ENCODE measurements around the gene TEX38.
"Not testable (repeated sequence)": the region's sequence is repeated elsewhere in the genome, so short reads cannot be mapped to it uniquely, and the experiment has no call there.

TEX38 gene

GRCh38 chr1:46650491-46650890 is 21.2 kb upstream of the TEX38 start:
- Histone ChIP-seq H3K79me2 (ENCODE audit: low read length) (no peaks in the 10 kb centered on the region), H3K27ac (ENCODE audit: low read length) (no peak overlapping the region), H3K36me3 (replicated peaks; ENCODE audit: low read depth, low read length) (peaks cover 22% of the 10 kb centered on the region), H2AFZ (ENCODE audit: low read depth, low read length) (no peak overlapping the region), H4K20me1 (ENCODE audit: insufficient read depth, low read length) (no peaks in the 10 kb centered on the region), H3K4me1 (ENCODE audit: low read length) (peaks cover 4% of the 10 kb centered on the region; the same call in 1 of the 2 replicates), H3K27me3 (ENCODE audit: low read depth, low read length) (no peaks in the 10 kb centered on the region), H3K4me2 (ENCODE audit: low read length) (no peak overlapping the region), H3K4me3 (ENCODE audit: low read length) (no peak overlapping the region), H3K9me3 (ENCODE audit: insufficient read depth, low read length) (no peaks in the 10 kb centered on the region), H3K9ac (ENCODE audit: low read length) (no peak overlapping the region)
- TF ChIP-seq EZH2phosphoT487 (IDR thresholded peaks at IDR 0.05; ENCODE audit: low read depth) (no peak), CTCF (IDR thresholded peaks at IDR 0.05; ENCODE audit: low read depth, low read length) (no peak)

GRCh38 chr1:46651152-46651551 is 20.5 kb upstream of the TEX38 start:
- not testable (repeated sequence) for H3K27me3 ChIP-seq (ENCODE audit: low read depth, low read length); H3K79me2 ChIP-seq (ENCODE audit: low read length); H3K9me3 ChIP-seq (ENCODE audit: insufficient read depth, low read length); H3K4me2 ChIP-seq (ENCODE audit: low read length); H2AFZ ChIP-seq (ENCODE audit: low read depth, low read length); H3K27ac ChIP-seq (ENCODE audit: low read length); H3K9ac ChIP-seq (ENCODE audit: low read length); H3K4me3 ChIP-seq (ENCODE audit: low read length); H3K4me1 ChIP-seq (ENCODE audit: low read length); H4K20me1 ChIP-seq (ENCODE audit: insufficient read depth, low read length)
- H3K36me3 ChIP-seq (replicated peaks; ENCODE audit: low read depth, low read length), result peaks cover 25% of the 10 kb centered on the region

- H4K20me1 ChIP-seq (ENCODE audit: insufficient read depth, low read length), result no peaks in the 10 kb centered on the region
- H3K4me3 ChIP-seq (ENCODE audit: low read length), result no peak overlapping the region
- H3K9ac ChIP-seq (ENCODE audit: low read length), result no peak overlapping the region
- H3K27me3 ChIP-seq (ENCODE audit: low read depth, low read length), result no peaks in the 10 kb centered on the region
- H3K27ac ChIP-seq (ENCODE audit: low read length), result no peak overlapping the region
- no peaks in the 10 kb centered on the region for H3K4me1 ChIP-seq (ENCODE audit: low read length)
- H3K9me3 ChIP-seq (ENCODE audit: insufficient read depth, low read length), result no peaks in the 10 kb centered on the region
- no peak overlapping the region for H3K4me2 ChIP-seq (ENCODE audit: low read length)
- H2AFZ ChIP-seq (ENCODE audit: low read depth, low read length), result no peak overlapping the region
- TF ChIP-seq CTCF (IDR thresholded peaks at IDR 0.05; ENCODE audit: low read depth, low read length) (no peak), EZH2phosphoT487 (IDR thresholded peaks at IDR 0.05; ENCODE audit: low read depth) (no peak)
- no peaks in the 10 kb centered on the region for H3K79me2 ChIP-seq (ENCODE audit: low read length)
- H3K36me3 ChIP-seq (replicated peaks; ENCODE audit: low read depth, low read length), result peaks cover 22% of the 10 kb centered on the region
Measured at GRCh38 chr1:46652321-46653100, 19.1 kb upstream of the TEX38 start.

GRCh38 chr1:46653405-46653958 is 18.2 kb upstream of the TEX38 start:
- H3K4me2 ChIP-seq (ENCODE audit: low read length), result no peak overlapping the region
- no peak overlapping the region for H3K9ac ChIP-seq (ENCODE audit: low read length)
- H3K79me2 ChIP-seq (ENCODE audit: low read length), result no peaks in the 10 kb centered on the region
- no peak overlapping the region for H3K4me3 ChIP-seq (ENCODE audit: low read length)
- no peaks in the 10 kb centered on the region for H3K9me3 ChIP-seq (ENCODE audit: insufficient read depth, low read length)
- H3K27me3 ChIP-seq (ENCODE audit: low read depth, low read length), result no peaks in the 10 kb centered on the region
- TF ChIP-seq EZH2phosphoT487 (IDR thresholded peaks at IDR 0.05; ENCODE audit: low read depth), result no peak
- TF ChIP-seq CTCF (IDR thresholded peaks at IDR 0.05; ENCODE audit: low read depth, low read length), result no peak
- H3K36me3 ChIP-seq (replicated peaks; ENCODE audit: low read depth, low read length), result peaks cover 19% of the 10 kb centered on the region
- H4K20me1 ChIP-seq (ENCODE audit: insufficient read depth, low read length), result no peaks in the 10 kb centered on the region
- H3K27ac ChIP-seq (ENCODE audit: low read length), result no peak overlapping the region
- no peaks in the 10 kb centered on the region for H3K4me1 ChIP-seq (ENCODE audit: low read length)
- H2AFZ ChIP-seq (ENCODE audit: low read depth, low read length), result no peak overlapping the region
